K562 (cell line): Measurements from ENCODE around the gene LOC101059915.

Source experiments
- ATAC-seq: fragments of 200-7000 bp; cut with Tn5 transposase; 3 replicates; pipeline ENCODE4 v1.9.1; 2020; ENCODE audit warnings: moderate library complexity
- BruUV-seq: library from RNA; stranded (reverse); fragments of 400-500 nt; replicated peaks from 2 replicates; lab custom pipeline; 2021; lab: Mats Ljungman, UMichigan
- CTCF ChIA-PET: fragments of 300-600 bp; formaldehyde crosslinking; extraction: SDS; loops from one replicate; lab custom pipeline; 2021; ENCODE audit warnings: low intra/inter-chr PET ratio; lab: Yijun Ruan, JAX
- POLR2A ChIA-PET: fragments of 300-600, 350-650 bp; sonication (Branson Sonifier 250); formaldehyde crosslinking; extraction: SDS; loops from one replicate; lab custom pipeline; 2021; ENCODE audit warnings: antibody characterized with exemption, inconsistent platforms; lab: Yijun Ruan, JAX
- DNase-seq, 4 experiments: peaks; one replicate each; pipeline versions ENCODE4 v3.0.0 to v3.0.0-alpha.2; 2011 to 2018; ENCODE audit warnings: low spot score in 3 of 4, mixed read lengths in 3 of 4; ENCODE audit errors: extremely low read depth in 1 of 4
- FAIRE-seq: peaks from 2 replicates; lab custom pipeline; 2011; peaks lifted over from hg19 to GRCh38; lab: Jason Lieb, UNC
- H2AFZ ChIP-seq: 2 replicates; pipeline ENCODE4 v1.6.0; 2011; ENCODE audit warnings: low read depth, low read length, control low read depth, inconsistent platforms
- H3K27ac ChIP-seq: fragments of 200-600 bp; 3 replicates; pipeline ENCODE4 v1.8.0; 2011; ENCODE audit warnings: low read depth, mild to moderate bottlenecking, control low read depth, inconsistent platforms, low read length, moderate library complexity, mixed read lengths; ENCODE audit errors: extremely low read depth
- H3K27me3 ChIP-seq, 2 experiments: fragments of 300-600 bp in 1 of 2; 2 replicates in 1 of 2; 3 replicates in 1 of 2; pipeline versions ENCODE4 v1.6.0 to v1.8.0; 2011; ENCODE audit warnings: inconsistent platforms in 2 of 2, low read length in 2 of 2, mild to moderate bottlenecking in 1 of 2, mixed read lengths in 1 of 2, moderate library complexity in 1 of 2; ENCODE audit not compliant: control insufficient read depth in 2 of 2, insufficient read depth in 2 of 2
- H3K36me3 ChIP-seq: fragments of 300-600 bp; 3 replicates; pipeline ENCODE4 v1.8.0; 2011; ENCODE audit warnings: mild to moderate bottlenecking, low read length, inconsistent platforms; ENCODE audit not compliant: control insufficient read depth, insufficient read depth
- H3K4me1 ChIP-seq, 2 experiments: fragments of 200-600 bp in 1 of 2; replicated peaks in 1 of 2; 2 replicates in 1 of 2; 3 replicates in 1 of 2; pipeline versions ENCODE4 v1.5.1 to v1.8.0; 2011; ENCODE audit warnings: inconsistent platforms in 2 of 2, low read length in 2 of 2, mild to moderate bottlenecking in 1 of 2, mixed read lengths in 1 of 2, moderate library complexity in 1 of 2; ENCODE audit not compliant: control insufficient read depth in 2 of 2, insufficient read depth in 2 of 2
- H3K4me2 ChIP-seq: 2 replicates; pipeline ENCODE4 v1.6.1; 2011; ENCODE audit warnings: low read length, control low read depth, inconsistent platforms, mixed read lengths; ENCODE audit not compliant: insufficient read depth
- H3K4me3 ChIP-seq: fragments of 200-600 bp; sonication (generic), shearing (Covaris generic); 2 replicates; pipeline ENCODE4 v1.5.1; 2016; ENCODE audit warnings: control low read depth, inconsistent platforms
- H3K79me2 ChIP-seq: fragments of 200-600 bp; 3 replicates; pipeline ENCODE4 v1.8.0; 2011; ENCODE audit warnings: low read length, inconsistent platforms; ENCODE audit not compliant: control insufficient read depth, insufficient read depth
- H3K9ac ChIP-seq, 2 experiments: 2 replicates each; pipeline versions ENCODE4 v1.6.0 to v1.6.1; 2011; ENCODE audit warnings: low read depth in 2 of 2, low read length in 2 of 2, control low read depth in 1 of 2, inconsistent platforms in 1 of 2, mild to moderate bottlenecking in 1 of 2, mixed read lengths in 1 of 2; ENCODE audit not compliant: insufficient read depth in 1 of 2
- H3K9me1 ChIP-seq: one replicate; pipeline ENCODE4 v1.6.0; 2011; ENCODE audit warnings: inconsistent platforms, mild to moderate bottlenecking, low read length, moderate library complexity; ENCODE audit not compliant: control insufficient read depth, insufficient read depth
- H3K9me3 ChIP-seq: replicated peaks from 2 replicates; pipeline ENCODE4 v1.5.1; 2011; ENCODE audit warnings: low read depth, low read length, inconsistent platforms; ENCODE audit not compliant: control insufficient read depth, insufficient read depth
- H4K20me1 ChIP-seq: replicated peaks from 2 replicates; pipeline ENCODE4 v1.6.1; 2011; ENCODE audit warnings: low read length, inconsistent platforms, mixed read lengths; ENCODE audit not compliant: control insufficient read depth, insufficient read depth
- HMG20A ChIP-seq: fragments of 450-650 bp; formaldehyde crosslinking; conservative IDR thresholded peaks from 2 replicates; pipeline ENCODE4 v1.4.0; 2020; ENCODE audit warnings: mild to moderate bottlenecking, mixed read lengths
- IRF1 ChIP-seq: sonication (generic); formaldehyde crosslinking; IDR thresholded peaks from 2 replicates; pipeline ENCODE4 v1.8.0; 2022; ENCODE audit warnings: missing genetic modification reagents, mild to moderate bottlenecking, borderline replicate concordance
- KDM4B ChIP-seq, 2 experiments: fragments of 450-650 bp in 1 of 2; sonication (generic) in 1 of 2; IDR thresholded peaks; 2 replicates each; pipeline ENCODE4 v1.6.1; 2016 to 2017; ENCODE audit warnings: borderline replicate concordance in 2 of 2, antibody characterized with exemption in 1 of 2, low read depth in 1 of 2, mild to moderate bottlenecking in 1 of 2
- LARP7 ChIP-seq: fragments of 450-650 bp; IDR thresholded peaks from 2 replicates; pipeline ENCODE4 v1.6.1; 2016
- MBD1 ChIP-seq: fragments of 250-450 bp; sonication (Bioruptor Pico); IDR thresholded peaks from 2 replicates; pipeline ENCODE4 v1.8.0; 2022; ENCODE audit warnings: inconsistent platforms
- POLR2A ChIP-seq: fragments of 450-650 bp; conservative IDR thresholded peaks from 2 replicates; pipeline ENCODE4 v1.6.1; 2016
- WGBS: fragments of 100-300 bp; shearing (Covaris generic); methylation state at CpG from one replicate; pipeline ENCODE4 v1.1.6; 2016; ENCODE audit warnings: low coverage, mixed read lengths; ENCODE audit not compliant: insufficient coverage; ENCODE audit errors: missing lambda C conversion rate; 5-methylcytosine and 5-hydroxymethylcytosine counted together
- in situ Hi-C: fragments of 300-500 bp; cut with MboI; formaldehyde crosslinking; loops from 4 replicates; pipeline ENCODE4 v1.15.0; 2018; ENCODE audit warnings: inconsistent platforms, mixed read lengths
- intact Hi-C: fragments of 100-400 bp; cut with micrococcal nuclease; formaldehyde crosslinking; loops from 2 replicates; pipeline ENCODE4 v1.14.2; 2022
- TF ChIP-seq, protein P1 (sequence below), 2 experiments: fragments of 150-350 bp in 1 of 2; IDR thresholded peaks; 2 replicates each; pipeline ENCODE4 v1.6.1; 2012 to 2016; ENCODE audit warnings: low read depth in 2 of 2, low read length in 2 of 2, mild to moderate bottlenecking in 1 of 2, moderate library complexity in 1 of 2
- TF ChIP-seq, protein P2 (sequence below), 2 experiments: fragments of 450-650 bp; IDR thresholded peaks; 2 replicates each; pipeline ENCODE4 v1.6.1; 2016; ENCODE audit warnings: mild to moderate bottlenecking in 2 of 2, borderline replicate concordance in 1 of 2, low read depth in 1 of 2, moderate library complexity in 1 of 2

The LOC101059915 gene

DNA sequence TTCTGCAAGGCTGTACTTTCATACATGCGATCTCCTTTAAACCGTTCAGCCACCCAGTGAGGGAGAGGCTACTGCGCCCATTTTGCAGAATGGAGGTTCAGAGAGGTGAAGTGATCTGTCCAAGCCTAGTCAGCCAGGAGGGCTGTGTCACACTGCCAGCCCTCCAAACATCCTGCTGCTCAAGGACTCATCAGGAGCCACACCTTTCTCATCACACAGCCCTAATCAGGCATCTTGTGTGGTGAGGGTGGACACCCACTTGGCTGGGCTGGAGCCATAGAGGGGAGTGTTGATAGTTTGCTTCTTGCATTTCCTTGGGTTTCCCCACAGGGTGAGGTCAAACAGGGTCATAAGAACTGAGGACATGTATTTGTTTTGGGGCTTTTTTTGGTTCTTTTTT, 43.6 kb upstream of the LOC101059915 start:
- Histone ChIP-seq H3K4me1 (peaks cover 2 to 4% of the 10 kb centered on the region in 2 experiments; a peak in 2 of 5 replicates), H2AFZ (no peak overlapping the region), H3K4me2 (no peak overlapping the region), H3K9me3 (no peaks in the 10 kb centered on the region), H3K36me3 (no peaks in the 10 kb centered on the region), H3K27ac (no peak overlapping the region), H3K4me3 (no peak overlapping the region), H3K27me3 (peaks cover 0 to 12% of the 10 kb centered on the region in 2 experiments; a peak in 2 of 5 replicates), H3K9me1 (no peaks in the 10 kb centered on the region), H3K79me2 (no peaks in the 10 kb centered on the region), H3K9ac (no peak overlapping the region), H4K20me1 (no peaks in the 10 kb centered on the region)
- ChIA-PET POLR2A (no interaction called here), CTCF (no interaction called here)
- peak in 1 of 4 experiments; percentile 18 for DNase-seq
- peak; percentile 24 for ATAC-seq
- FAIRE-seq, result no peak
- in situ Hi-C loops, result no loop called here
- intact Hi-C loops, result no loop called here
- 67% methylated on average over 3 of the region's 3 CpGs for WGBS
- BruUV-seq, result no TSS peak
- TF ChIP-seq IRF1, result no peak
- TF ChIP-seq LARP7, result no peak
- no peak for TF ChIP-seq MBD1 (CRISPR knock-in tag)
- TF ChIP-seq, protein P1, sequence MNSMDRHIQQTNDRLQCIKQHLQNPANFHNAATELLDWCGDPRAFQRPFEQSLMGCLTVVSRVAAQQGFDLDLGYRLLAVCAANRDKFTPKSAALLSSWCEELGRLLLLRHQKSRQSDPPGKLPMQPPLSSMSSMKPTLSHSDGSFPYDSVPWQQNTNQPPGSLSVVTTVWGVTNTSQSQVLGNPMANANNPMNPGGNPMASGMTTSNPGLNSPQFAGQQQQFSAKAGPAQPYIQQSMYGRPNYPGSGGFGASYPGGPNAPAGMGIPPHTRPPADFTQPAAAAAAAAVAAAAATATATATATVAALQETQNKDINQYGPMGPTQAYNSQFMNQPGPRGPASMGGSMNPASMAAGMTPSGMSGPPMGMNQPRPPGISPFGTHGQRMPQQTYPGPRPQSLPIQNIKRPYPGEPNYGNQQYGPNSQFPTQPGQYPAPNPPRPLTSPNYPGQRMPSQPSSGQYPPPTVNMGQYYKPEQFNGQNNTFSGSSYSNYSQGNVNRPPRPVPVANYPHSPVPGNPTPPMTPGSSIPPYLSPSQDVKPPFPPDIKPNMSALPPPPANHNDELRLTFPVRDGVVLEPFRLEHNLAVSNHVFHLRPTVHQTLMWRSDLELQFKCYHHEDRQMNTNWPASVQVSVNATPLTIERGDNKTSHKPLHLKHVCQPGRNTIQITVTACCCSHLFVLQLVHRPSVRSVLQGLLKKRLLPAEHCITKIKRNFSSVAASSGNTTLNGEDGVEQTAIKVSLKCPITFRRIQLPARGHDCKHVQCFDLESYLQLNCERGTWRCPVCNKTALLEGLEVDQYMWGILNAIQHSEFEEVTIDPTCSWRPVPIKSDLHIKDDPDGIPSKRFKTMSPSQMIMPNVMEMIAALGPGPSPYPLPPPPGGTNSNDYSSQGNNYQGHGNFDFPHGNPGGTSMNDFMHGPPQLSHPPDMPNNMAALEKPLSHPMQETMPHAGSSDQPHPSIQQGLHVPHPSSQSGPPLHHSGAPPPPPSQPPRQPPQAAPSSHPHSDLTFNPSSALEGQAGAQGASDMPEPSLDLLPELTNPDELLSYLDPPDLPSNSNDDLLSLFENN (IDR thresholded peaks at IDR 0.05; ENCODE audit: low read depth in 2 of 2, low read length in 2 of 2), result no peak
- no peak for TF ChIP-seq KDM4B (IDR thresholded peaks at IDR 0.05; ENCODE audit: borderline replicate concordance in 2 of 2, low read depth in 1 of 2)
- no peak for TF ChIP-seq POLR2A
- TF ChIP-seq, protein P2, sequence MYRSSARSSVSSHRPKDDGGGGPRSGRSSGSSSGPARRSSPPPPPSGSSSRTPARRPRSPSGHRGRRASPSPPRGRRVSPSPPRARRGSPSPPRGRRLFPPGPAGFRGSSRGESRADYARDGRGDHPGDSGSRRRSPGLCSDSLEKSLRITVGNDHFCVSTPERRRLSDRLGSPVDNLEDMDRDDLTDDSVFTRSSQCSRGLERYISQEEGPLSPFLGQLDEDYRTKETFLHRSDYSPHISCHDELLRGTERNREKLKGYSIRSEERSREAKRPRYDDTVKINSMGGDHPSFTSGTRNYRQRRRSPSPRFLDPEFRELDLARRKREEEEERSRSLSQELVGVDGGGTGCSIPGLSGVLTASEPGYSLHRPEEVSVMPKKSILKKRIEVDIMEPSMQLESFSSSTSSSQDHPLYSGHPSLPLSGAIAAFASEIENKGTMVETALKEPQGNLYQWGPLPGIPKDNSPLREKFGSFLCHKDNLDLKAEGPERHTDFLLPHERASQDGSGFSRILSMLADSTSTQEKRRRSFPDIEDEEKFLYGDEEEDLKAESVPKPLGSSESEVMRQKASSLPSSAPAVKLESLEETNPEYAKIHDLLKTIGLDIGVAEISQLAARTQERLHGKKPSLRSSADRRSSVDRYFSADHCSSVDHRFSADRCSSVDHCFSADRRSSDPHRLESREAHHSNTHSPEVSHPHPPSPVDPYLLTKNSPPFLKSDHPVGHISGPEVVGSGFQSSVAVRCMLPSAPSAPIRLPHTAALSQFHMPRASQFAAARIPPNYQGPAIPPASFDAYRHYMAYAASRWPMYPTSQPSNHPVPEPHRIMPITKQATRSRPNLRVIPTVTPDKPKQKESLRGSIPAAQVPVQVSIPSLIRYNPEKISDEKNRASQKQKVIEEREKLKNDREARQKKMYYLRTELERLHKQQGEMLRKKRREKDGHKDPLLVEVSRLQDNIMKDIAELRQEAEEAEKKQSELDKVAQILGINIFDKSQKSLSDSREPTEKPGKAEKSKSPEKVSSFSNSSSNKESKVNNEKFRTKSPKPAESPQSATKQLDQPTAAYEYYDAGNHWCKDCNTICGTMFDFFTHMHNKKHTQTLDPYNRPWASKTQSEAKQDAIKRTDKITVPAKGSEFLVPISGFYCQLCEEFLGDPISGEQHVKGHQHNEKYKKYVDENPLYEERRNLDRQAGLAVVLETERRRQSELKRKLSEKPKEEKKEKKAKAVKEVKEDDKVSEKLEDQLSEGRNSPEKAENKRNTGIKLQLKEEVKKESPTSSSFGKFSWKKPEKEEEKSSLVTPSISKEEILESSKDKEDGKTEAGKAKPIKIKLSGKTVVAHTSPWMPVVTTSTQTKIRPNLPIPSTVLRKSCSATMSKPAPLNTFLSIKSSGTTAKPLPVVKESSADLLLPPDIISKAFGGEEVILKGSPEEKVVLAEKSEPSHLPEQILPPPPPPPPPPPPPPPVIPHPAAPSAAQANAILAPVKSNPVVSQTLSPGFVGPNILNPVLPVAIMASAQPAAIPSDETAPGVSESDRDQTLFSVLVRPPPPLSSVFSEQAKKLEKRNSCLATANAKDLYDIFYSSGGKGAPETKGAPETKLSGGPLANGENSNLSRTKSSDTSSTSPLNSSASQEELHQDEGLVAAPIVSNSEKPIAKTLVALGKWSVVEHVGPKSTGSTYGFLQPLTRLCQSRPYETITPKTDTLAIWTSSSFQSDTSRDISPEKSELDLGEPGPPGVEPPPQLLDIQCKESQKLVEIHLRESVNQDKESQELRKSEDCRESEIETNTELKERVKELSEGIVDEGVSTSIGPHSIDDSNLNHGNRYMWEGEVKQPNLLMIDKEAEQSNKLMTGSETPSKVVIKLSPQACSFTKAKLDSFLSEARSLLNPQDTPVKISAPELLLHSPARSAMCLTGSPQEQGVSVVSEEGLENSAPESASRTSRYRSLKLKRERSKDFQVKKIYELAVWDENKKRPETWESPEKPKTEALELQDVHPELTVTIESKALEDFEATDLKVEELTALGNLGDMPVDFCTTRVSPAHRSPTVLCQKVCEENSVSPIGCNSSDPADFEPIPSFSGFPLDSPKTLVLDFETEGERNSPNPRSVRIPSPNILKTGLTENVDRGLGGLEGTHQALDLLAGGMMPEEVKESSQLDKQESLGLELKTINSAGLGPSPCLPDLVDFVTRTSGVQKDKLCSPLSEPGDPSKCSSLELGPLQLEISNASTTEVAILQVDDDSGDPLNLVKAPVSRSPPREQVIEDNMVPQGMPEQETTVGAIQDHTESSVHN (IDR thresholded peaks at IDR 0.05; ENCODE audit: borderline replicate concordance in 1 of 2, low read depth in 1 of 2), result no peak
- no peak for TF ChIP-seq HMG20A (CRISPR knock-in tag)
